Transverse colon (tissue), 4 donors: Measurements from ENCODE around the gene ATAD3C. TPM values are rescaled to one million over a fixed set of nuclear protein-coding genes. Genes with fewer than 3 reads are reported as not detected.

Experiments
- DNase-seq: peaks from one replicate; pipeline ENCODE4 v3.0.0-alpha.2; 2019
- H3K27ac ChIP-seq, 4 donors: fragments of 200-600 bp; sonication (generic); 2 replicates each; pipeline ENCODE4 v1.5.1; 2016 to 2018; ENCODE audit warnings: inconsistent platforms in 4 of 4
- H3K27me3 ChIP-seq: fragments of 200-600 bp; sonication (generic); 2 replicates; pipeline ENCODE4 v1.5.1; 2017; ENCODE audit warnings: inconsistent platforms
- H3K36me3 ChIP-seq, 4 donors: fragments of 200-600 bp; sonication (generic); 2 replicates each; pipeline ENCODE4 v1.5.1; 2017 to 2019; ENCODE audit warnings: inconsistent platforms in 4 of 4
- H3K4me1 ChIP-seq, 4 donors: fragments of 200-600 bp; sonication (generic); 2 replicates each; pipeline ENCODE4 v1.5.1; 2017 to 2020; ENCODE audit warnings: inconsistent platforms in 4 of 4
- H3K4me3 ChIP-seq, 4 donors: fragments of 200-600 bp; sonication (generic); 1 replicate in 1 of 4; 2 replicates in 3 of 4; pipeline versions ENCODE4 v1.5.1 to v1.6.1; 2017 to 2019; ENCODE audit warnings: inconsistent platforms in 4 of 4
- H3K9me3 ChIP-seq, 2 donors: fragments of 200-600 bp; sonication (generic); 2 replicates each; pipeline ENCODE4 v1.5.1; 2017 to 2019; ENCODE audit warnings: inconsistent platforms in 2 of 2
- EP300 ChIP-seq: sonication (generic); formaldehyde crosslinking; IDR thresholded peaks from one replicate; pipeline ENCODE4 v1.6.1; 2017; ENCODE audit warnings: antibody characterized with exemption, low read depth
- POLR2A ChIP-seq: fragments of 450-650 bp; IDR thresholded peaks from one replicate; pipeline ENCODE4 v1.6.1; 2016; ENCODE audit warnings: antibody characterized with exemption, mild to moderate bottlenecking, moderate library complexity
- POLR2AphosphoS5 ChIP-seq, 3 donors: sonication (generic); formaldehyde crosslinking; IDR thresholded peaks; one replicate each; pipeline ENCODE4 v1.6.1; 2016; ENCODE audit warnings: antibody characterized with exemption in 3 of 3
- WGBS, 2 donors: methylation state at CpG; one replicate each; pipeline ENCODE4 v1.1.5; 2018; ENCODE audit warnings: low coverage in 1 of 2; 5-methylcytosine and 5-hydroxymethylcytosine counted together
- in situ Hi-C, 4 donors: fragments of 200-750 bp; cut with MboI; loops; one replicate each; pipeline versions ENCODE4 v1.15.0 to v1.15.1; 2017; ENCODE audit warnings: low sequenced_read_pairs in 3 of 4, low pct_ligation_motif_present in 1 of 4, low pct_unique_long_range_greater_than_20kb in 1 of 4
- intact Hi-C: fragments of 100-400 bp; cut with DNase I; formaldehyde crosslinking; loops from one replicate; pipeline ENCODE4 v1.15.1; 2023; ENCODE audit warnings: low total_unique reads
- total RNA-seq, 4 donors: library from RNA; depleted of rRNA; stranded (reverse); fragments of >200 nt; gene quantifications; one replicate each; pipeline ENCODE4 v1.1.0, GENCODE V29; 2016
- TF ChIP-seq, protein P1 (sequence below), 5 experiments: fragments of 200-600 bp in 3 of 5; fragments of 450-650 bp in 2 of 5; sonication (generic) in 3 of 5; IDR thresholded peaks; 1 replicate in 2 of 5; 2 replicates in 3 of 5; pipeline ENCODE4 v1.5.1; 2016 to 2017; ENCODE audit warnings: antibody characterized with exemption in 5 of 5, inconsistent platforms in 3 of 5, mild to moderate bottlenecking in 2 of 5, moderate library complexity in 1 of 5

The ATAD3C gene
- total RNA-seq, 4 donors from 2014 or later = 0.75 to 1.3 (median 1.00) TPM; not detected in 1

DNA sequence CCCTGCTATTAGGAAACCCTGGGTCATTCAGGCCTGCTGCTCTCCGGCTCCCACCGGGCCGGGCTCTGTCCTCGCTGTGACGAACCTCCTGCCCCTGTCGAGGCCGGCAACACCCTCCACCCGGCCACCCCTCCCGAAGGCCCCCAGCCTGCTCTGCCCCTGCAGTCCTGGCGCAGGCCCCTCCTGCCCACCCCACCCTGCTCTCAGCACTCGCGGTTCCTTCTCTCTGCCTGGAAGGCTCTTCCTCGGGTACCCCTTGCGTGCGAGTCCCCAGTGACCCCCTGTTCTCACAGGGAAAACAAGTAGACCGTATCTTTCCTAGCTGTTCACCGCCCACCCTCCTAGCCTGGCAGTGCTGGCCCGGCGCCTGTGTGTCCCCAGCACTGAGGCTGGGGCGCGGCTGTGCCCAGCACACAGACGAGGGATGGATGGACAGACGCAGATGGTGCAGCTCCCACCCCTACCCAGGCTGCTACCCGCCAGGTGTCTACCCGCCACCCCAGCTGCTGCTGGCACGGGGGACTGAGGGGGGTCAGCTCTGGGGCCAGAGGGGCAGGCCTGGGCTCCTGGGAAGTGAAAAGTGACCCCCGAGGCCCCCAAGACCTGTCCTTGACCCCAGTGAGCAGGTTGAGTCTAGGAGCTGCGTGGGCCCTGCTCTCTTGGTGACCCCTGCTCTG, 17.1 kb upstream of the ATAD3C start:
- TF ChIP-seq POLR2A = no peak
- TF ChIP-seq EP300 = no peak
- TF ChIP-seq, protein P1, sequence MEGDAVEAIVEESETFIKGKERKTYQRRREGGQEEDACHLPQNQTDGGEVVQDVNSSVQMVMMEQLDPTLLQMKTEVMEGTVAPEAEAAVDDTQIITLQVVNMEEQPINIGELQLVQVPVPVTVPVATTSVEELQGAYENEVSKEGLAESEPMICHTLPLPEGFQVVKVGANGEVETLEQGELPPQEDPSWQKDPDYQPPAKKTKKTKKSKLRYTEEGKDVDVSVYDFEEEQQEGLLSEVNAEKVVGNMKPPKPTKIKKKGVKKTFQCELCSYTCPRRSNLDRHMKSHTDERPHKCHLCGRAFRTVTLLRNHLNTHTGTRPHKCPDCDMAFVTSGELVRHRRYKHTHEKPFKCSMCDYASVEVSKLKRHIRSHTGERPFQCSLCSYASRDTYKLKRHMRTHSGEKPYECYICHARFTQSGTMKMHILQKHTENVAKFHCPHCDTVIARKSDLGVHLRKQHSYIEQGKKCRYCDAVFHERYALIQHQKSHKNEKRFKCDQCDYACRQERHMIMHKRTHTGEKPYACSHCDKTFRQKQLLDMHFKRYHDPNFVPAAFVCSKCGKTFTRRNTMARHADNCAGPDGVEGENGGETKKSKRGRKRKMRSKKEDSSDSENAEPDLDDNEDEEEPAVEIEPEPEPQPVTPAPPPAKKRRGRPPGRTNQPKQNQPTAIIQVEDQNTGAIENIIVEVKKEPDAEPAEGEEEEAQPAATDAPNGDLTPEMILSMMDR (IDR thresholded peaks at IDR 0.05) = no peak
- TF ChIP-seq POLR2AphosphoS5 (IDR thresholded peaks at IDR 0.05) = no peak
- Histone ChIP-seq H3K36me3 (no peaks in the 10 kb centered on the region), H3K4me3 (no peak overlapping the region), H3K9me3 (no peaks in the 10 kb centered on the region), H3K4me1 (peaks cover 67 to 80% (median 76%) of the 10 kb centered on the region in 4 donors), H3K27ac (peak overlapping the region; percentile 88 to 96 (median 94)), H3K27me3 (peaks cover 6% of the 10 kb centered on the region)
- WGBS, 2 donors = 59% methylated on average over 28 of the region's 28 CpGs; no CpG with 5 or more reads in 1 of the 2 donors
- in situ Hi-C loops (no loop called here), intact Hi-C loops (no loop called here)
- no peak for DNase-seq

DNA sequence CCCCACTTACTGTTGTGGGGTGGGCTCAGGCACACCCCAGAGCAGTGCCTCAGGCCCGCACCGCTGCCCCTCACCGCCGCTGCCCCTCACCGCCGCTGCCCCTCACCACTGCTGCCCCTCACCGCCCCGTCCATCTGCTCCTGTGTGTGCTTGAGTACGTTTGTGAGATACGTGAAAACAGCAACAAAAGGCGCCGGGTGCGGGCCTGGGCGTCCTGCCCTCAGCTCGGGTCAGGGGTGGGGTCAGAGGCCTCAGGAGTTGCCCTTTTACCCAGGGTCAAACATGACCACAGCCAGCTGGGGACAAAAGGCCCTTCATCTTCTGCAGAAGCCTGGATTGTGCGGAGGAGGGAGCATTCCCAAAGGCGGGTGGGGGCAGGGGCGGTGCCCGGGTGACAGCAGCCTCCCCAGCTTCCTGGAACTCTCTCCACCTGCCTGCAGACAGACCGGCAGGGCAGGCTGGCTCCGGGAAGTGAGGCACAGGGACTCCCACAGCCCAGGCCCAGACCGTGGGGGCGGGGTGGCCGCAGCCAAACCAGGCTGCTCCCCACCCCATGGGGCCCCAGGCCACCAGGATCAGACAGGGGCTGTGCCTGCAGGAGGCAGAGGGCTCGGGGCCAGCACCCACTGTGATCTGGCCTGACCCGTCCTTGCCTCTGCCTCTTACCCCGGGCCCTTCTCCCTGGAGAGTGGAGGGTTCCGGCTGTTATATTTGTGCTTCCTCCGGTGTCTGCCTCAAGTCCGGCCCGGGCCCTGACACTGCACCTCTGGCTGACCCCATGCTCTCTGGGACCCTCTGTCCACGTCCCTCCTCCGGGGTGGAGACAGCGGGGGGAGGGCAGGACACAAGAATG, 16.3 kb upstream of the ATAD3C start:
- peaks cover 1% of the 10 kb centered on the region for H3K27me3 ChIP-seq
- TF ChIP-seq, protein P1 (IDR thresholded peaks at IDR 0.05) = no peak
- TF ChIP-seq EP300 = peak; percentile 93
- peak; percentile 88 to 90 (median 90) for TF ChIP-seq POLR2AphosphoS5 (IDR thresholded peaks at IDR 0.05)
- TF ChIP-seq POLR2A = peak; percentile 87
- peak overlapping the region in 2 of 4 donors; percentile 17 for H3K4me3 ChIP-seq
- intact Hi-C loops (no loop called here), in situ Hi-C loops (no loop called here)
- DNase-seq = peak; percentile 93
- no peaks in the 10 kb centered on the region for H3K36me3 ChIP-seq
- WGBS, 2 donors = 38% methylated on average over 32 of the region's 34 CpGs; no CpG with 5 or more reads in 1 of the 2 donors
- peaks cover 73 to 86% (median 83%) of the 10 kb centered on the region in 4 donors for H3K4me1 ChIP-seq
- peak overlapping the region; percentile 88 to 96 (median 94) for H3K27ac ChIP-seq
- no peaks in the 10 kb centered on the region for H3K9me3 ChIP-seq

DNA sequence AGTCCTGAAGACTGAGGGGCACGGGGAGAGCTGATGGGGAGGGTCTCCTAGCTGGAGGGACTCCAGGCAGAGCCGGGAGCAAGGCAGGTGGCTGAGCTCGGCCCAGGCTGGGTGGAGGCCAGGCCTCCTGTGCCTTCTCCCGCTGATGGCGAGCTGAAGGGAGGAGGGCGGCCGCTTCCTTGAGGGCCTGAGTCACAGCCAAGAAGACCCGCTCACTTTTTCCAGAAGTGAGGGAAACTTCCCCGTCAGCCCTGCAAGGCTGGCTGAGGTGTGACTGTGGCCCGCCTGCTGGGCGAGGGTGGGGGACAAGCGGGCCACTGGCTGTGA, 15.7 kb upstream of the ATAD3C start:
- no peak for DNase-seq
- in situ Hi-C loops = no loop called here
- Histone ChIP-seq H3K4me1 (peaks cover 73 to 92% (median 88%) of the 10 kb centered on the region in 4 donors), H3K9me3 (no peaks in the 10 kb centered on the region), H3K27ac (peak overlapping the region; percentile 88 to 96 (median 94)), H3K36me3 (no peaks in the 10 kb centered on the region), H3K27me3 (no peaks in the 10 kb centered on the region), H3K4me3 (peak overlapping the region in 2 of 4 donors; percentile 17)
- TF ChIP-seq POLR2A (no peak), EP300 (no peak), POLR2AphosphoS5 (IDR thresholded peaks at IDR 0.05) (no peak)
- TF ChIP-seq, protein P1 (IDR thresholded peaks at IDR 0.05) = no peak
- WGBS, 2 donors = 0 to 36% methylated on average over 1 to 9 of the region's 12 CpGs
- intact Hi-C loops = no loop called here

DNA sequence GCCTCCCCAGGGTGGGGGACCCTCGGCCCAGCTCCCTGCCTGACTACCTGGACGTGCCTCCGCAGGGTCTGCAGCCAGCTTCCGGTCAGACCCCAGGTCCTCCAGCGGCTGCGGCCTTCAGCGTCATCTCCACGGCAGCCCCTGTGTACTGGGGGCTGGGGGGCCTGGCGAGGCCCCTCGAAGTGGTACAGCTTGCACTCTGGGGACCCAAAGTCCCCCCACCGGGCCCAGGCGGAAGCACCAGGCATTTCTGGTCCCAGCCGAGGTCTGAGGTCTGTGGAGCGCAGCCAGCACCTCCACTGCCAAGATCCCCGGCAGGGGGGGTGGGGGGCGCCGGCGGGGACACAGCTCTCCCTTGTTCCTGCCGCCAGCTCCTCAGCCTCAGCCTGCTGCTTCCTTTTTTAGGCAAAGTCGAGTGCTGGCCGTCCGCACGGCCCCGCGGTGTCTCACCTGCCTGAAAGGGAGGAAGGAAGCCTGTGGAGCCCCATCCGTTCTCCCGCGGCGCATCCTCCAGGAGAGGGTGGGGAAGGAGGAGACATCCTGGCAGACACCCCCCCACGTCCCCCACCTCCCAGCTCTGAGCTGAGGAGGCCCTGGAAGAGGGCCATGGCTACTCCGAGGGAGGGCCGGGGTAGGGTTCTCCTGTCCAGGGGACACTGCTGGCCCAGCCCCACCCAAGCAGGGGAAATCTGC, 15.2 kb upstream of the ATAD3C start:
- Histone ChIP-seq H3K27ac (peak overlapping the region; percentile 88 to 96 (median 94)), H3K4me3 (peak overlapping the region in 2 of 4 donors; percentile 17), H3K4me1 (peaks cover 70 to 91% (median 88%) of the 10 kb centered on the region in 4 donors), H3K9me3 (no peaks in the 10 kb centered on the region), H3K36me3 (no peaks in the 10 kb centered on the region), H3K27me3 (no peaks in the 10 kb centered on the region)
- intact Hi-C loops = no loop called here
- 52% methylated on average over 20 of the region's 32 CpGs; no CpG with 5 or more reads in 1 of the 2 donors for WGBS, 2 donors
- peak; percentile 53 for DNase-seq
- TF ChIP-seq, protein P1 (IDR thresholded peaks at IDR 0.05) = no peak
- TF ChIP-seq EP300 (no peak), POLR2AphosphoS5 (IDR thresholded peaks at IDR 0.05) (peak in 1 of 3 donors; percentile 7), POLR2A (no peak)
- in situ Hi-C loops = no loop called here
